GM21576 (cell line): Measurements from ENCODE around the gene LAMB1.
"Not testable (repeated sequence)": the region's sequence is repeated elsewhere in the genome, so short reads cannot be mapped to it uniquely, and the experiment has no call there.

ENCODE experiments used
- ATAC-seq: cut with Tn5 transposase; IDR thresholded peaks from one replicate; pipeline ENCODE4 v1.9.1; 2021; ENCODE audit warnings: mild to moderate bottlenecking, moderate library complexity; ENCODE audit not compliant: unreplicated experiment

Gene LAMB1

GRCh38 chr7:108002726-108003598 lies at the start of gene LAMB1:
TSS of gene LAMB1 (minus strand) at chr7:108003161. CDS start at chr7:108002885, 276 bp downstream.
- no peak for ATAC-seq

- ATAC-seq: no peak
Measured at GRCh38 chr7:108051454-108051853, 48.5 kb upstream of the LAMB1 start.

DNA sequence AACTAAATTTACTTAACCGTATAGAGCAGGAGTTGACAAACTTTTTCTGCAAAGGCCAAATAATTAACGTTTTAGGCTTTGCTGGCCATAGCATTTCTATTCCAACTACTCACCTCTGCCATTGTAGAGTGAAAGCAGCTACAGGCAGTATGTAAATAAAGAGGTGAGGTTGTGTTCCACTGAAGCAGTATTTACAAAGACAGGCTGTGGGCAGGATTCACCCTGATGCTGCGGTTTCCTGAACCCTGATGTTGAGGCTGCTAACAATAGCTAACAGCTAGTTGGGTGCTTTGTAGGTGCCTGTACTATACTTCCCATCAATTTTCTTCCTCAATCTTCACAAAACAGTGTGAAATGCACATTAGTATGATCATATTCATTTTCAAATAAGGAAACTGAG lies 47.0 kb upstream of the LAMB1 start:
- ATAC-seq: peak; percentile 67

GRCh38 chr7:108048422-108048821 lies 45.5 kb upstream of the LAMB1 start:
- no peak for ATAC-seq

- no peak for ATAC-seq
Measured at GRCh38 chr7:108046952-108047506, 44.1 kb upstream of the LAMB1 start.

GRCh38 chr7:108045669-108046068 lies 42.7 kb upstream of the LAMB1 start:
- ATAC-seq: no peak

DNA sequence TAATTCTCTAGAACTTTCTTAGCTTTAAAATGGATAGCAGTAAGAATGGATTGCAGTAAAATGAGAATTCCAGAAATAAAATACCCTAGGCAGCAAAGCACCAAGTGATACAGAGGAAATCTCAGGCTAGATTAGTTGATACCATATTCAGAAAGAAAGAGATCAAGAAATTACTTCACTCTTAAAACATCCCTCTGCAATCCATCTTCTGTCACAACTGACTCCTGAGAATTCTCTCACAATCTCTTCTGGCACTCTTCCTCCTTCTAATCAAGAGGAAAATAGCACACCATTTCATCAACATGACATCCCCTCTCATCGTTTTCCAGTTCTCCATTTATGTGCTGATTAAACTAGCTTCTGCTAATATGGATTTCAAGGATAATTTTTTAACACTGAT lies 42.2 kb upstream of the LAMB1 start:
- no peak for ATAC-seq

DNA sequence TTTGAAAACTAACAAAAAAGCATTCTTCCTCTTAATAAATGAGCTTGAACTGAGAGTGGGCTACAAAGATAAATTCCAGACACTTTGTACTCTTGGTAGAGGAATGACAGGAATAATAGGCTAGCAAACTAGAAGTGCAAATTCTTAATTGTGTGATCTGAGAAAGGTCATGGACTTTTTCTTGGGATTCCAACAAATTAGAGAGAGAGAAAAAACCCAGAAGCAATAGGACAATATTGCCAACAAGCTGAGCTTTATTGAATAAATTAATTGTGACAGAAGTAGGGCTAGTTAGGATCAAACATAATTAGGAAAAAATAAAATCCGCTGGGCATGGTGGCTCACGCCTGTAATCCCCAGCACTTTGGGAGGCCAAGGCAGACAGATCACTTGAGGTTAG lies 41.4 kb upstream of the LAMB1 start:
- no peak for ATAC-seq

DNA sequence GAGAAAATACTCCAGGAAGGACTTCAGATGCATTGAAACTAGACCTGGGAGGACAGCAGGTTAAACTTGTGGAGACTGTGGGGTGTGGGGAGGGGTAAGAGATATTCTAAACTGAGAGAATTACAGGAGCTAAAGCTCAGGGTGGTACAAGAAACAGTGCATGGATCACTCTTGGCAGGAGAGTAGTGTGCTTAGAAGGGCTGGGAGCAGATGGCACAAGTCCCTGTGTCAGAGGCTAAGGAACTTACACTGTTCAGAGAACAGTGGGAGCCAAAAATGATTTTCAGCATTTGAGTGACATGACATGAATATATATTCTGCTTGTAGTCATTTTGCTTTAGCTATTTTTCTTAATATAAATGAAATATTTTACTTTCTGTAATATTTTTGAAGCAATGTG lies 36.0 kb upstream of the LAMB1 start:
- no peak for ATAC-seq

GRCh38 chr7:108037741-108038140 lies 34.8 kb upstream of the LAMB1 start:
- ATAC-seq: no peak

GRCh38 chr7:108037140-108037539 lies 34.2 kb upstream of the LAMB1 start:
- no peak for ATAC-seq

GRCh38 chr7:108034586-108034985 lies 31.6 kb upstream of the LAMB1 start:
- ATAC-seq: no peak

DNA sequence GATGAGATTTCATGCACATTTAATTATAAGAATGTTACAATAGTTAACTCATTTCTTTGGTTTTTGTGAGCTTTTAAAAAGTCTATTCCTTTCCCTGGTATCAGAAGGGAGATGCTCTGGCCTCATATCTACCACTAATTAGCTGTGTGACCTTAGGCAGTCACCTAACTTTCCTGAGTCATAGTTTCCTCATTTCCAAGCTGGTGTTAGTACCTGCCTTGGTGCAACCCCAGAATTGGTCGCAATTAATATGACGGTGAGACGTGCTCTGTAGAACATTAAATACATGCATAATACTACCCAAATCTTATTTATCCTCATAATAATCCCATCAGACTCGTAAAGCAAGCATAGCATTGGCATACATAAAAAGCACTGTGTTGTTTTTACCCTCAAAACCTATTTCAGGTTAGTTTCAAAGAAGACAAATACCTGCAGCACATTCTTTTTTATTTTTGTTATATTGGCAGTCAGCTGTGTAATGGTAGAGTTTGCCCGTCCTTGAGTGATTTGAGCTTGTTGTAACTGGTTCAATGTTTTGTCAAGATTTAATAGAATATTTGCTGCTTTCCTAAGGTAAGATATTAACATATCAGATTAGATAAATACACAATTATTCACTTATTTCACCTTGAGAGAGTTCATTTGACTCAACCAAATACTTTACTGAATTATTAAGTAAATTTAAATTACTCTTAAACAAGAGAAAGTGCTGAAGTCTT lies 31.0 kb upstream of the LAMB1 start:
- no peak for ATAC-seq

- not testable (repeated sequence) for ATAC-seq
Measured at GRCh38 chr7:108033309-108033708, 30.3 kb upstream of the LAMB1 start.

DNA sequence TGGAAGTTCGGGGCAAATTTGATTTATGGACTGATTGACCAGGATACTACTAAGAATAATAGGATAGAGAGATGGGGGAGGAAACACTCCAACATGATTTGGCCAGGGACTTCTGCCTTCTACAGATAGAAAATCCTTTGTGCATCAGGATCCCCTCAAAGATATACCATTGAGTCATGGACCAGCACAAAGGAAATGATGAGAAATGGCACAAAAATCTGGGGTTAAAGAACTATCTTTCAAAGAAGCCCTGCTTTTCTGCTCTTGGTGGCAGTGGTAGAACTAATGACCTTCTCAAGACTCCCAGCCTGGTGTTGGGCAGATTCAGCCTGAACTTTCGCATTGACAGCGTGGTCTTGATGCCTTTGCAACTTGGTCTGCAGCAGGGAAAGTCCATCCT lies 27.6 kb upstream of the LAMB1 start:
- ATAC-seq: no peak

DNA sequence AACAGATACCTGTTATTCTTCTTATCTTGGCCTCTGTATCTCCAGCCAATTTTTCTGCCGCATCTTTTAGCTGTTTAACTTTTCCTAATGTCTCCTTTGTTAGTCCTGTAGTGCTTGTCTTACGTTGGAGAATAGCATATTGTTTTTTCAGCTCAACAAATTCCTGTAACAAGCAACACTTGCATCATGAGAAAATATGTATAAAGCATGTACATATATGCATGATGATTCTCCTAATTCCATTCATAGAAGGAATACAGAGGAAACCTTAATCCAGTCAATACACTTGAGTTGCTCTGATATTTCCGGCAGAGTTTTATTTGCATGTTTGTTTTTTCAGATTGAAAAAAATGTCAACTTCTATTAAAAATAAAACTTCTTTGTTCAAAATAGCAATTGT lies 26.1 kb upstream of the LAMB1 start:
- ATAC-seq: no peak

- no peak for ATAC-seq
Measured at GRCh38 chr7:108028111-108028510, 25.1 kb upstream of the LAMB1 start.

DNA sequence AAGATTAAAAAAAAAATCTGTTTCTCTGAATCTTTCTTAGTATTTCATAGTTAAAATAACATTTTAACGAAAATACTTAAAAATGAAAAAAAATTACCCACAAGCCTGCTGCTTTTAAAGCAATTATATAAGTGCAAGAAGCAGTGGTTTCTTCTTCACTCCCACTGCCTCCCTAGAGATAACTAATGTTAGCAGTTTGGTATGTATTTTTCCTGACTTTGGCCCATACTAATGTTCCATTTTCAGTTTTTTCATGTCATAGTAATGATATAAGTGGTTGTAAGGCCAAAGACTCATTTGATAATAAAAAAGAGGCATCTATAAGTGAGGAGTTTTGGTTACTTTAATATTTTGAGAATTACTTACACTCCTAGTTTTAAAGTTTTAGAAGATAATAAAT lies 24.3 kb upstream of the LAMB1 start:
- no peak for ATAC-seq

GRCh38 chr7:108026647-108027046 lies 23.7 kb upstream of the LAMB1 start:
- ATAC-seq: no peak

DNA sequence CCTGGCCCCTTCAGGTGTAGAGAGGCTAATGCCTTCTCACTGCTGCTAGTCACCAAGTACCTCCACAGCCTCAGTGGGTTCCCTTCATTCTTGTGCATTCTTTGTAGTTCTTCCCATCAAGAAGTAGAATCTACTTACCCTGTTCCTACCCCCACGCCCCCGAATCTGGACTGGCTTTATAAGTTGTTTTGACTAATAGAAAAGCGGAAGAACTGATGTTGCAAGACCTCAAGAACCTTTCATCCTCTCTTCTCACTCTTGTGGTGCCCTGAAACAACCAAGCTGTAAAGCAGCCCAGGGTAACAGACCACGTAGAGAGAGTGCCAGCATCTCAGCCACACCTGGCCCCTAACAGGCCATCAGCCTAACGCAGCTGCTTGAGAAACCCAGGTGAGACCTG lies 23.2 kb upstream of the LAMB1 start:
- no peak for ATAC-seq

GRCh38 chr7:108024538-108024937 lies 21.6 kb upstream of the LAMB1 start:
- no peak for ATAC-seq

DNA sequence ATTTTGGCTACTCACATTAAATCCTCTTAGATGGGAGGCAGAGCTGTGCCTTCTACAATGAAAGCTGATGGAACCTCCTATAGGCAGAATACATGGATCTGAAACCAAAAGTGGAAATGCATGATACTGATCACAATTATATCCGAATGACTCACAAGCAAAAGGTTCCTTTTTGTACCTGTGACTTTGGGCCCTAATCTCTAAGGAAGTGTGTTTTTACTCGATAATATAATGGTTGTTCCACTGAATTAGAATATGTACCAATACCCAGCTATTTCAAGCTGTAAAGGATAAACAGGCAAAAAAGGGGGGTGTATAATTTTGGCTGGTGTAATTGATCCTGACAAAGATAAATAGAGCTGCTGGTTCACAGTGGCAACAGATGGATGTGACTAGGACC lies 17.6 kb upstream of the LAMB1 start:
- no peak for ATAC-seq
